Measurements from ENCODE around the gene SH3RF2.
"Not testable (repeated sequence)": the region's sequence is repeated elsewhere in the genome, so short reads cannot be mapped to it uniquely, and the experiment has no call there.

SH3RF2 gene

GRCh38 chr5:145936401-145937131 is at the start of gene SH3RF2:
TSS of gene SH3RF2 (plus strand) at chr5:145936578. CDS start at chr5:145937929, 1,351 bp downstream.
- no peak for DNase-seq

- DNase-seq: no peak
Measured at GRCh38 chr5:145887217-145887616, 49.2 kb upstream of the SH3RF2 start.

- no peak for DNase-seq
Measured at GRCh38 chr5:145887976-145888574, 48.3 kb upstream of the SH3RF2 start.

- no peak for DNase-seq
Measured at GRCh38 chr5:145889611-145890010, 46.8 kb upstream of the SH3RF2 start.

- not testable (repeated sequence) for DNase-seq
Measured at GRCh38 chr5:145891378-145891777, 45.0 kb upstream of the SH3RF2 start.

- DNase-seq: no peak
Measured at GRCh38 chr5:145898171-145898570, 38.2 kb upstream of the SH3RF2 start.

- no peak for DNase-seq
Measured at GRCh38 chr5:145902421-145902820, 34.0 kb upstream of the SH3RF2 start.

- no peak for DNase-seq
Measured at GRCh38 chr5:145903113-145903512, 33.3 kb upstream of the SH3RF2 start.

- no peak for DNase-seq
Measured at GRCh38 chr5:145903867-145904266, 32.5 kb upstream of the SH3RF2 start.

- DNase-seq: no peak
Measured at GRCh38 chr5:145904743-145905142, 31.6 kb upstream of the SH3RF2 start.

- no peak for DNase-seq
Measured at GRCh38 chr5:145906401-145906800, 30.0 kb upstream of the SH3RF2 start.

GRCh38 chr5:145908206-145908960 is 28.0 kb upstream of the SH3RF2 start:
- no peak for DNase-seq

- no peak for DNase-seq
Measured at GRCh38 chr5:145911164-145911563, 25.2 kb upstream of the SH3RF2 start.

- DNase-seq: no peak
Measured at GRCh38 chr5:145912019-145912418, 24.4 kb upstream of the SH3RF2 start.

- DNase-seq: no peak
Measured at GRCh38 chr5:145912594-145912993, 23.8 kb upstream of the SH3RF2 start.

- DNase-seq: no peak
Measured at GRCh38 chr5:145913701-145914100, 22.7 kb upstream of the SH3RF2 start.

GRCh38 chr5:145915970-145916638 is 20.3 kb upstream of the SH3RF2 start:
- DNase-seq: no peak

GRCh38 chr5:145917288-145917687 is 19.1 kb upstream of the SH3RF2 start:
- DNase-seq: no peak

GRCh38 chr5:145918397-145918796 is 18.0 kb upstream of the SH3RF2 start:
- no peak for DNase-seq

- DNase-seq: no peak
Measured at GRCh38 chr5:145919413-145919812, 17.0 kb upstream of the SH3RF2 start.

- no peak for DNase-seq
Measured at GRCh38 chr5:145920542-145921210, 15.7 kb upstream of the SH3RF2 start.

GRCh38 chr5:145921211-145921610 is 15.2 kb upstream of the SH3RF2 start:
- DNase-seq: no peak

- no peak for DNase-seq
Measured at GRCh38 chr5:145922059-145922458, 14.3 kb upstream of the SH3RF2 start.
